Activated effector memory CD4-positive, alpha-beta T cell treated with Interleukin-2 at 50 U/mL for 16 hours (primary cell): ENCODE data around the gene RAB8B.
A peak's percentile ranks its signal among the peaks of the same experiment; 100 is the strongest.

Source experiments
- DNase-seq: peaks from one replicate; pipeline ENCODE4 v3.0.0-alpha.2; 2020

The RAB8B gene

DNA sequence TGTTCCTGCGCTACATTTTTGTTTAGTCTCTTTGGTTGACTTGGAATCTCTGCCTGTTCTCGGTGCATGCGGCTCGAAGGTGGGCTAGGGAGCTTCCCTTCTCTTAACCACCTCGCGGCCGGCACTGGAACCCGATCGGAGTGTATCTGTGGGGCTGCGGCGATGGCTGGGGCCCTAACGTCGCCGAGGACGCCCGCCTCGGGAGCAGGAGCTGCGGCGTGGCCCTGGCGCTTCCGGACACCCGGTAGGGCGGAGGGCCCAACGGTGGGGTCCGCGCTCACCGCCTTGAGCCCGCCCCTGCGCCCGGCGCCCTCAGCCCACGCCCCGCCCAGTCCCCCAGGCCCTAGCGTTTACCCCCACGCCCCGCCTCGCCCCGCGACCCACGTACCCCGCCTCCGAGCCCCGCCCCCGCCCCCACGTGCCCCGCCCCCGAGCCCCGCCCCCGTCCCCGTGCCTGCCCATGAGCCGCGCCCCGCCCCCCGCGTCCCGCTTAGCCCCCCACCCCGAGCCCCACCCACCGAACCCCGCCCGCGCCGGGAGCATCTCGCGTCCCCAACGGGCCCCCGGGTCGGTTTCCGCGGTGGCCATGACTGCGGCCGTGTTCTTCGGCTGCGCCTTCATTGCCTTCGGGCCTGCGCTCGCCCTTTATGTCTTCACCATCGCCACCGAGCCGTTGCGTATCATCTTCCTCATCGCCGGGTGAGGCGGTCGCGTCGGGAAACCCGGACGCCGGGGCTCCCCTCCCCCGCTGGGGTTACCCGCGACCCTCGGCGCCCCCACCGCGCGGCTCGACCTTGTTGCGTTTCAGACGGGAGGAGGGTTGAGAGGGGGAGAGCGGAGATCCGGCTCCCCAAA, 87.9 kb downstream of the RAB8B start, which contains the start of gene APH1B:
Gene APH1B (plus strand): TSS at position 568 of the 855 bp plus-strand sequence. CDS start 19 bp downstream, at position 587.
- DNase-seq = peak; percentile 78

GRCh38 chr15:63277893-63278456, 88.6 kb downstream of the RAB8B start:
- no peak for DNase-seq

GRCh38 chr15:63283126-63283525, 93.7 kb downstream of the RAB8B start:
- no peak for DNase-seq

DNA sequence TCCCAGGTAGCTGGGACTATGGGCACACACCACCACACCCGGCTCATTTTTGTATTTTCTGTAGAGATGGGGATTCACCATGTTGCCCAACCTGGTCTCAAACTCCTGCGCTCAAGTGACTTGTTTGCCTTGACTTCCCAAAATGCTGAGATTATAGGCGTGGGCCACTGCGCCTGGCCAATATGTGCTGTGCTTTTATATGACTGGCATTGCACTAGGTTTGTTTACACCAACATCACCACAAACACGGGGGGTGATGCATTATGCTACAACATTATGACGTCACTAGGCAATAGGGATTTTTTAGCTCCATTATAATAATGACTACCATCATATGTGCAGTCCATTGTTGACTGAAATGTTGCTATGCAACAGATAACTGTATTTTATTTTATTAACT, 94.9 kb downstream of the RAB8B start:
- no peak for DNase-seq

GRCh38 chr15:63287109-63287508, 97.7 kb downstream of the RAB8B start:
- no peak for DNase-seq

DNA sequence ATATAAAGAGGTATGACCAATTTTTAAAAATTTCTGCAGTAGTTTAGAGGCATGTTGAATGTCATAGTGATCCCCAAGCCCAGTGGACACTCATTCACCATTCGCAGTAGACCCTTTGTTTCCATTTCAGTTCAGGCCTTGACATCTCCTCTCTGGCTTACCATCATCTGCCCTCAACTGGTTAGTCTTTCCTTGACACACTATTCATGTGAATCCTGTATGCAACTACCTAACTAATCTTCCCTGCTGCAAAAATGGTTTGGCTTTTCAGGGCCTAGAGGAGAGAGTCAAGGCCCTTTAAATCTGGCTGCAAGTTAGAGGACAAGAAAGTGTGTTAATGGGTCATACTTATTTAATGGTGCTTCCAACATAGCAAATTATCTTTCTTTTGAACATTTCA, 98.9 kb downstream of the RAB8B start:
- DNase-seq = no peak

- DNase-seq = no peak
Observed at GRCh38 chr15:63288778-63289378, 99.5 kb downstream of the RAB8B start.

DNA sequence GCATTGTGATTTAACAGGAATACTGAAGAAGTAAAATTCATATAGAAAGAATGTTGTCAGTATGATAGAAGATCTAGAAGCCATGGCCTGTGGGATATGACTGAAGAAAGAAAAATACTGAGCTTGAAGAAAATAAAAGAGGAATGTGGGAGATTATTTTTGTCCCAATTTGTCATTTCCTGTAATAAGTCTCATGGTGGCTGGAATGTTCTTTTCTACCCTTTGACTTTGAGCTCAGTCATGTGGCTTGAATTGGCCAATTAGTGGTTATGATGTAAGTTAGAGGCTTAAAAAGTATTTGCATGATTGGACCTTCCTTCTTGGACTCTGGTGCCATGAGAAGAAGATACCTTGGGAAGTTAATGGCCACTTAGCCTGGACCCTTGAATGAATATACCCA, 102.1 kb downstream of the RAB8B start:
- DNase-seq = no peak

DNA sequence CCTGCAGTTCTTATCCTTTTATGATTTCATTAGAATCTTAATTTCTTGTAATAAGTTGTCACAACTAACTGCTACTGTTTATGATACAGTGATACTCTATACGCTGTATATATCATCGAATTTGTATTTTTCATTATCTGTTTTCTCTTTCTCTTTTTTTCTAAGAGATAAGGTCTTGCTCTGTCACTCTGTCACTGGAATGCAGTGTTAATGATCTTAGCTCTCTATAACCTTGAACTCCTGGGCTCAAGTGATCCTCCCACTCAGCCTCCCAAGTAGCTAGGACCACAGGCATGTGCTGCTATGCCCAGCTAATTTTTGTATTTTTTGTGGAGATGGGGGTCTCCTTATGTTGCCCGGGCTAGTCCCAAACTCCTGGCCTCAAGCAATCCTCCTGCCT, 102.8 kb downstream of the RAB8B start:
- no peak for DNase-seq

DNA sequence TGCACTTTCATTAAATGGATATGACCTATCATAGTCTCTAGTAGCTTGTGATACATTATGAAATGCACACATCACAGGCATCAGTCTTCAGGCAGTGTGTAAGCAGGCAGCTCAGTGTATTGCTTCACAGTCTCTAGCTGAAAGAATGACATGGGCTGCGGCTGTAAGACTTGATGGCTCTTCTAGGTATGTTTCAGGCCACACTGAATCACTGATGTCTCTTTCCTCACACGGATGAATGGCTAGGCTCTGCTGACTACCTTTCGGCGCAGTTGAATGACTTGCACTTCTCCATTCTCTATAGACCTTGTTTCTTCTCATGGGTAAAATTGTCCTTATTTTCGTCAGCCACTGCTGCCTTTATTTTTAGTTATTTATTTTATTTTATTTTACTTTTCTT, 103.4 kb downstream of the RAB8B start:
- no peak for DNase-seq

- no peak for DNase-seq
Observed at GRCh38 chr15:63294359-63294758, 105.0 kb downstream of the RAB8B start.

GRCh38 chr15:63295341-63295740, 105.9 kb downstream of the RAB8B start:
- no peak for DNase-seq

DNA sequence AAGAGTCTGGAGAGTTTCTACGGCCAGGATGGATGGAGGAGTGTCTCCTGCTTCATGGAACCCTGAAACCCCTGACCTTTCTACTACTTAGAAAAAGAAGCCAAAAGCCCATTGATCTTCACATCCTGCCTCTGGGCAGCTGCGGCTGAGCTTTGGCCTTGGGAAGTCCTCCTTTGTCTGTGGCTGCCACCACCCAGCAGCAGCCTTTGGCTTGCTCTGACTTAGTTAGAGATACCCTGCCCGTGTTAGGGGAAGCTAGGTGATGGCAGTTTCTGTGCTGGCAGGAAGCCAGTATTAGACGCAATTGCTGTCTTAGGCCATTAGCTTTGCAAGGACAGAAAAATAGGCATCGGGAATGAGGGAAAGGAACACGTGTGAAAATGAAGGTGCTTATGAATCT, 106.8 kb downstream of the RAB8B start:
- DNase-seq = no peak

DNA sequence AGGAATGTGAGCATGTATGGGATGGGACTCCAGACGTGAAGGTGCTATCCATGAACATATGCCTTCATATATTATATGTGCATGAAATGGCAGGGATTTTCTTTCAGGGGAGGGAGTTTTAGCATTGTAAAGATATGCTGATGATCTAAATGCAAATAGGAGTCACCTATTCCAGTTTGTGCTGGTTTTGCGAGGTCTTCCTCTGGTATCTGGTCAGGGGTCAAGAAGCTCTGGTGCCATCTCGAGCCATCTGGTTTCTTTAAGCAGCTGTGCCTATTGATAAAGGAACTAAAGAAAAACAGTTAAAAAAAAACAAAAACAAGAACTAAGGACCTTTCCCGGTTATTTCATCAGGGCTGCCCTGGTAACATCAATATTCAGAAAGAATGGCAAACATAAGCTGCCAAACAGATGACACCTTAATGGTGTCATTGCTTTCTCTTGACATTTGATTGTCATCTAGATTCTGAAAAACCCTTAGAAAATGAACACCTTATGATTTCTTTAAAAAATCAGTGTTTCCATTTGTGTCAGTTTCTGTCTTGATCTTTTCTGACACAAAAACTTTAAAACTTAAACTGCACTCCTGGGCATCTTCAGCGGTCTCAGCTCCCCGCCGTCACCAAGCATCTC, 110.7 kb downstream of the RAB8B start:
- no peak for DNase-seq

DNA sequence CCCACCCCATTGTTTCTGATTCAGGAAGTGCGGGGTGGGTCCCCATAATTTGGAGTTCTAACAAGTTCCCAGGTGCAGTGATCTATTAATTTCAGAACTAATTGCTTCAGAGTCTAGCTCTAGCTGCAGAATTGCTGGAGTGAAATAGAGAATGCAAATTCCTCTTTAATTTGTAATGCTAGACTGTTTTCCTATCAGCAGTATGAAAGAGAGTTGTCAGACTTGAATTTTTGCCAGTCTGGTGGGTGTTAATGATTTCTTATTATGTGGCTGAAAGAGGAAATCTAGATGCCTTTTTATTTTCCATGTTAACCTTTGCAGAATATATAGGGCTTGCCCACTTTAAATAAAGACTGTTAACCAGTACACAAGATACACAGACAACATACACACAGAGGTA, 111.7 kb downstream of the RAB8B start:
- DNase-seq = no peak

GRCh38 chr15:63305260-63305659, 115.9 kb downstream of the RAB8B start:
- DNase-seq = no peak

GRCh38 chr15:63306492-63307073, 117.2 kb downstream of the RAB8B start:
- DNase-seq = no peak

DNA sequence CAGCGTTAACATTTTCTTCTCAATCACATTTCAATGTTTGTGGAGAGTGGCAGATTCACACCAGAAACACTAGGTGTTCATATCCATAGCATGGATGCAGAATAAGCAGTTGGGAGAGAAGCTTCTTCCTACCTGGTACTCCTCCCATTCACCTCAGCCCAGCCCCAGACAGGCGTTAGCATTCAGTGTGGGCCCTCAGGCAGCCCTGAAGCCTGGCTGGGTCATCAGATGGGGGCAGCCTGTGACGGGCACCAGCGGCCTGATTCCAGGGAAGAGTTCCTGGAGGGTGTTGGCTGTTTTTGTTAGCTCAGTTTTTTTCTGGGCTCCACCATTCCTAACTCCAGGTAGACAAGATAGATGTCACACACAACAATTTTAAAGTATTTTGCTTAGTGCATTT, 119.1 kb downstream of the RAB8B start:
- DNase-seq = no peak

GRCh38 chr15:63308947-63309346, 119.5 kb downstream of the RAB8B start:
- no peak for DNase-seq

GRCh38 chr15:63310646-63311045, 121.2 kb downstream of the RAB8B start:
- no peak for DNase-seq

DNA sequence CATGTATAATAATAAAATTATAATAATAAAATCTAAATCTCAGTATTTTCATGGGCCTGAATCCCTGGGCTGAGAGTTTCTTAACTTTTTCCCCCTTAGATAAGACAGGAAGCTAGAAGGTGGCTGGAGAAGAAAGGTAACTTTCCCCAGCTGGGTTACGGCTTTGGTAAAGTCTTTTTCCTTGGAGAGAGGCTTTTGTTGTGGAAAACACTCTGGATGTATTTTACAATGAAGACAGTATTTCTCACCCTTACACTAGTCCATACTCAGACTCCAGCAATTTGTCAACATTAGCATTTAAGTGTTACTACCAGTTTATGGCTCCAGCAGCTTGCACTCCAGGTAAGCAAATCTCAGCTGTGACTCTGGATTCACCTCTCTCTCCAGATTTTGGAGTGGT, 122.9 kb downstream of the RAB8B start:
- no peak for DNase-seq

- no peak for DNase-seq
Observed at GRCh38 chr15:63313825-63314224, 124.4 kb downstream of the RAB8B start.

DNA sequence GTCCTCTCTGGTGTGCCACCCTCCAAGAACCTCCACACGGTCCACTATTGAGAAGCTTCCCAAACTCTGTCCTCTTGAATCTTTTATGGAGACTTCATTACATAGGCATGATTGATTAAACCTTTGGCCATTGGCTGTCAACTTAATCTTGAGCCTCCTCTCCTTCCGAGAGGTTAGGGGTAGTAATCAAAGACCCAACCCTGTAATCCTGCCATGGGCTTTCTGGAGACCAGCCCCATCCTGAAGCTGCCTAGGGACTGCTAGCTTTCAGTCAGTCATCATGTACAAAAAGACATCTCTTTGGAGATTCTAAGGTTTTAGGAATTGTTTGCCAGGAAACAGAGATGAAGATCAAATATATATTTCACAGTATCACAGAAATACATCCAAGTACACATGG, 125.0 kb downstream of the RAB8B start:
- DNase-seq = no peak
